Uterus (tissue), 4 donors: ENCODE results near the gene RPL15. TPM values are rescaled to one million over a fixed set of nuclear protein-coding genes. Genes with fewer than 3 reads are reported as not detected.
A peak's percentile ranks its signal among the peaks of the same experiment; 100 is the strongest.
"Not testable (repeated sequence)": the region's sequence is repeated elsewhere in the genome, so short reads cannot be mapped to it uniquely, and the experiment has no call there.

Experiments
- DNase-seq, 2 donors: peaks; one replicate each; pipeline ENCODE4 v3.0.0-alpha.2; 2019 to 2020
- H3K27ac ChIP-seq, 2 donors: fragments of 200-600 bp; sonication (generic); 1 replicate in 1 of 2; 2 replicates in 1 of 2; pipeline ENCODE4 v1.5.1; 2016 to 2018
- H3K27me3 ChIP-seq, 2 donors: fragments of 200-600 bp; sonication (generic); one replicate each; pipeline ENCODE4 v1.5.1; 2018 to 2019; ENCODE audit warnings: control low read depth in 1 of 2
- H3K36me3 ChIP-seq, 2 donors: fragments of 200-600 bp; sonication (generic); one replicate each; pipeline ENCODE4 v1.5.1; 2019; ENCODE audit warnings: control low read depth in 1 of 2
- H3K4me1 ChIP-seq, 2 donors: fragments of 200-600 bp; sonication (generic); one replicate each; pipeline ENCODE4 v1.5.1; 2018 to 2019; ENCODE audit warnings: control low read depth in 1 of 2
- H3K4me3 ChIP-seq, 2 donors: fragments of 200-600 bp; sonication (generic); 1 replicate in 1 of 2; 2 replicates in 1 of 2; pipeline ENCODE4 v1.5.1; 2018 to 2019; ENCODE audit warnings: mild to moderate bottlenecking in 1 of 2
- H3K9me3 ChIP-seq, 2 donors: fragments of 200-600 bp; sonication (generic); one replicate each; pipeline ENCODE4 v1.5.1; 2019; ENCODE audit warnings: control low read depth in 1 of 2
- CTCF ChIP-seq, 4 experiments: fragments of 200-600 bp in 2 of 4; fragments of 450-650 bp in 2 of 4; sonication (generic) in 2 of 4; IDR thresholded peaks; one replicate each; pipeline ENCODE4 v1.5.1; 2016 to 2019; ENCODE audit warnings: antibody characterized with exemption in 4 of 4, mild to moderate bottlenecking in 2 of 4, moderate library complexity in 1 of 4
- POLR2A ChIP-seq, 2 donors: fragments of 450-650 bp; IDR thresholded peaks; one replicate each; pipeline ENCODE4 v1.6.1; 2016; ENCODE audit warnings: antibody characterized with exemption in 2 of 2, mild to moderate bottlenecking in 1 of 2, moderate library complexity in 1 of 2
- intact Hi-C: fragments of 100-400 bp; cut with DNase I; formaldehyde crosslinking; loops from one replicate; pipeline ENCODE4 v1.15.1; 2023; ENCODE audit warnings: low total_unique reads
- total RNA-seq, 4 donors: library from RNA; depleted of rRNA in 3 of 4; stranded (reverse); fragments of >200 nt in 3 of 4; gene quantifications; one replicate each; pipeline versions ENCODE4 v1.1.0 to v1.2.4, GENCODE V29; 2014 to 2023
- donor health status: DM: yes; HTN: yes; CAD: no.

The RPL15 gene
- total RNA-seq, 4 donors from 2014 or later, result 2,242 to 5,103 (median 3,613) TPM

- H3K4me3 ChIP-seq, result no peak overlapping the region
- H3K4me1 ChIP-seq, result peaks cover 12 to 14% of the 10 kb centered on the region in 2 donors
- peak; percentile 44 to 45 for DNase-seq
- peak overlapping the region in 1 of 2 donors; percentile 34 for H3K27ac ChIP-seq
- H3K27me3 ChIP-seq, result no peaks in the 10 kb centered on the region
- H3K36me3 ChIP-seq, result no peaks in the 10 kb centered on the region
- no peaks in the 10 kb centered on the region for H3K9me3 ChIP-seq
- TF ChIP-seq POLR2A (IDR thresholded peaks at IDR 0.05), result no peak
- no peak for TF ChIP-seq CTCF (IDR thresholded peaks at IDR 0.05)
- intact Hi-C loops, result no loop called here
These were observed 39.5 kb upstream of the RPL15 start for GRCh38 chr3:23877329-23877980.

- no peak for DNase-seq
- intact Hi-C loops, result no loop called here
- TF ChIP-seq CTCF (IDR thresholded peaks at IDR 0.05) (no peak), POLR2A (IDR thresholded peaks at IDR 0.05) (no peak)
- Histone ChIP-seq H3K4me1 (peaks cover 7 to 12% of the 10 kb centered on the region in 2 donors), H3K27me3 (no peaks in the 10 kb centered on the region), H3K4me3 (no peak overlapping the region), H3K36me3 (no peaks in the 10 kb centered on the region), H3K27ac (no peak overlapping the region), H3K9me3 (no peaks in the 10 kb centered on the region)
These were observed 37.4 kb upstream of the RPL15 start for GRCh38 chr3:23879485-23879884.

- DNase-seq, result no peak
- no peak overlapping the region for H3K27ac ChIP-seq
- intact Hi-C loops, result no loop called here
- no peaks in the 10 kb centered on the region for H3K9me3 ChIP-seq
- TF ChIP-seq CTCF (IDR thresholded peaks at IDR 0.05) (no peak), POLR2A (IDR thresholded peaks at IDR 0.05) (no peak)
- H3K4me3 ChIP-seq, result no peak overlapping the region
- no peaks in the 10 kb centered on the region for H3K27me3 ChIP-seq
- H3K4me1 ChIP-seq, result peaks cover 3 to 12% of the 10 kb centered on the region in 2 donors
- no peaks in the 10 kb centered on the region for H3K36me3 ChIP-seq
These were observed 36.1 kb upstream of the RPL15 start for GRCh38 chr3:23880703-23881339.

GRCh38 chr3:23881993-23882392 lies 34.9 kb upstream of the RPL15 start:
- H3K27ac ChIP-seq, H3K27me3 ChIP-seq, H3K9me3 ChIP-seq, DNase-seq, intact Hi-C loops, H3K4me1 ChIP-seq, H3K4me3 ChIP-seq, H3K36me3 ChIP-seq: not testable (repeated sequence)

GRCh38 chr3:23882487-23882918 lies 34.4 kb upstream of the RPL15 start:
- Histone ChIP-seq H3K36me3 (no peaks in the 10 kb centered on the region), H3K27ac (no peak overlapping the region), H3K27me3 (no peaks in the 10 kb centered on the region), H3K4me3 (no peak overlapping the region), H3K9me3 (no peaks in the 10 kb centered on the region), H3K4me1 (peaks cover 0 to 3% of the 10 kb centered on the region in 2 donors)
- DNase-seq, result no peak
- intact Hi-C loops, result no loop called here
- TF ChIP-seq POLR2A (IDR thresholded peaks at IDR 0.05) (no peak), CTCF (IDR thresholded peaks at IDR 0.05) (no peak)
